GM12878 (cell line): ENCODE results near the gene PLEKHM2. TPM values are rescaled to one million over a fixed set of nuclear protein-coding genes. Genes with fewer than 3 reads are reported as not detected.

ENCODE experiments used
- BHLHE40 ChIP-seq, 2 experiments: fragments of 450-650 bp in 1 of 2; IDR thresholded peaks; 2 replicates each; pipeline ENCODE4 v1.6.1; 2011 to 2017; ENCODE audit warnings: low read depth in 2 of 2, borderline replicate concordance in 1 of 2, improper control_type of control experiment in 1 of 2, low read length in 1 of 2, mild to moderate bottlenecking in 1 of 2
- CHD4 ChIP-seq: fragments of 200-600 bp; sonication (generic); IDR thresholded peaks from 2 replicates; pipeline ENCODE4 v1.6.1; 2016; ENCODE audit warnings: mild to moderate bottlenecking
- IKZF2 ChIP-seq, 2 experiments: fragments of 450-650 bp; IDR thresholded peaks; 2 replicates each; pipeline ENCODE4 v1.6.1; 2017; ENCODE audit warnings: mild to moderate bottlenecking in 2 of 2, moderate library complexity in 2 of 2
- KAT2A ChIP-seq: conservative IDR thresholded peaks from 2 replicates; pipeline ENCODE4 v1.6.1; 2011; ENCODE audit warnings: low read depth, low read length; ENCODE audit not compliant: control insufficient read depth
- LARP7 ChIP-seq: fragments of 450-650 bp; IDR thresholded peaks from 2 replicates; pipeline ENCODE4 v1.6.1; 2017; ENCODE audit warnings: mild to moderate bottlenecking
- PAX8 ChIP-seq: fragments of 450-650 bp; IDR thresholded peaks from 2 replicates; pipeline ENCODE4 v1.6.1; 2017; ENCODE audit warnings: mild to moderate bottlenecking, moderate library complexity
- RBBP5 ChIP-seq: fragments of 200-600 bp; sonication (generic); conservative IDR thresholded peaks from 2 replicates; pipeline ENCODE4 v1.6.1; 2016
- SIX5 ChIP-seq: IDR thresholded peaks from 2 replicates; pipeline ENCODE4 v1.6.1; 2011; ENCODE audit warnings: mild to moderate bottlenecking, low read depth, low read length, moderate library complexity; ENCODE audit not compliant: severe bottlenecking
- SMARCA5 ChIP-seq: fragments of 450-650 bp; IDR thresholded peaks from 2 replicates; pipeline ENCODE4 v1.6.1; 2017; ENCODE audit warnings: mild to moderate bottlenecking
- SREBF2 ChIP-seq: IDR thresholded peaks from 2 replicates; pipeline ENCODE4 v1.6.1; 2012; ENCODE audit warnings: mild to moderate bottlenecking, low read length
- STAT1 ChIP-seq: fragments of 450-650 bp; conservative IDR thresholded peaks from 2 replicates; pipeline ENCODE4 v1.6.1; 2014; ENCODE audit warnings: antibody characterized with exemption, mild to moderate bottlenecking
- TBL1XR1 ChIP-seq: IDR thresholded peaks from 2 replicates; pipeline ENCODE4 v1.6.1; 2012; ENCODE audit warnings: low read depth, low read length, improper control_type of control experiment
- TCF7 ChIP-seq: IDR thresholded peaks from 2 replicates; pipeline ENCODE4 v1.6.1; 2014; ENCODE audit warnings: antibody characterized with exemption, borderline replicate concordance
- ZNF24 ChIP-seq: fragments of 450-650 bp; IDR thresholded peaks from 2 replicates; pipeline ENCODE4 v1.6.1; 2017; ENCODE audit warnings: antibody characterized with exemption, mild to moderate bottlenecking
- polyA plus RNA-seq, 11 experiments: library from polyadenylated mRNA; depleted of rRNA in 4 of 11; unstranded in 6 of 11; stranded (reverse) in 5 of 11; fragments of >200 nt; fragmentation: Nextera tagmentation in 4 of 11; fragmentation: Illumina TruSeq in 1 of 11; extraction: Ambion mirVana in 4 of 11; extraction: Trizol in 1 of 11; gene quantifications; 1 replicate in 1 of 11; 2 replicates in 10 of 11; pipeline versions ENCODE4 v1.2.1 to v1.2.3, GENCODE V29; 2011 to 2016; ENCODE audit warnings: inconsistent platforms in 2 of 11, missing spikeins in 2 of 11, low read depth in 1 of 11
- total RNA-seq, 4 experiments: library from RNA; depleted of rRNA in 3 of 4; stranded (reverse); fragments of >200 nt in 3 of 4; fragmentation: Illumina TruSeq in 1 of 4; extraction: Trizol in 1 of 4; gene quantifications; 2 replicates each; pipeline versions ENCODE4 v1.2.1 to v1.2.3, GENCODE V29; 2013 to 2021
- TF ChIP-seq, protein P1 (sequence below): fragments of 450-650 bp; conservative IDR thresholded peaks from 2 replicates; pipeline ENCODE4 v1.6.1; 2017; ENCODE audit warnings: mild to moderate bottlenecking, moderate library complexity
- TF ChIP-seq, protein P2 (sequence below): IDR thresholded peaks from 2 replicates; pipeline ENCODE4 v1.6.1; 2012; ENCODE audit warnings: low read depth, low read length, improper control_type of control experiment
- TF ChIP-seq, protein P3 (sequence below): fragments of 450-650 bp; IDR thresholded peaks from 2 replicates; pipeline ENCODE4 v1.6.1; 2017; ENCODE audit warnings: mild to moderate bottlenecking, moderate library complexity
- TF ChIP-seq, protein P4 (sequence below): IDR thresholded peaks from 2 replicates; pipeline ENCODE4 v1.6.1; 2011; ENCODE audit warnings: mild to moderate bottlenecking, low read depth, low read length, moderate library complexity; ENCODE audit not compliant: insufficient replicate concordance
- TF ChIP-seq, protein P5 (sequence below): fragments of 450-650 bp; IDR thresholded peaks from 2 replicates; pipeline ENCODE4 v1.6.1; 2018; ENCODE audit warnings: mild to moderate bottlenecking, low read depth, moderate library complexity; ENCODE audit not compliant: partially characterized antibody

Gene PLEKHM2
- total and polyA plus RNA-seq, 10 of the 15 experiments (the other 5 are each of a cell fraction or from before 2014, with no cell fraction given): 0.37 to 55.2 (median 19.3) TPM

DNA sequence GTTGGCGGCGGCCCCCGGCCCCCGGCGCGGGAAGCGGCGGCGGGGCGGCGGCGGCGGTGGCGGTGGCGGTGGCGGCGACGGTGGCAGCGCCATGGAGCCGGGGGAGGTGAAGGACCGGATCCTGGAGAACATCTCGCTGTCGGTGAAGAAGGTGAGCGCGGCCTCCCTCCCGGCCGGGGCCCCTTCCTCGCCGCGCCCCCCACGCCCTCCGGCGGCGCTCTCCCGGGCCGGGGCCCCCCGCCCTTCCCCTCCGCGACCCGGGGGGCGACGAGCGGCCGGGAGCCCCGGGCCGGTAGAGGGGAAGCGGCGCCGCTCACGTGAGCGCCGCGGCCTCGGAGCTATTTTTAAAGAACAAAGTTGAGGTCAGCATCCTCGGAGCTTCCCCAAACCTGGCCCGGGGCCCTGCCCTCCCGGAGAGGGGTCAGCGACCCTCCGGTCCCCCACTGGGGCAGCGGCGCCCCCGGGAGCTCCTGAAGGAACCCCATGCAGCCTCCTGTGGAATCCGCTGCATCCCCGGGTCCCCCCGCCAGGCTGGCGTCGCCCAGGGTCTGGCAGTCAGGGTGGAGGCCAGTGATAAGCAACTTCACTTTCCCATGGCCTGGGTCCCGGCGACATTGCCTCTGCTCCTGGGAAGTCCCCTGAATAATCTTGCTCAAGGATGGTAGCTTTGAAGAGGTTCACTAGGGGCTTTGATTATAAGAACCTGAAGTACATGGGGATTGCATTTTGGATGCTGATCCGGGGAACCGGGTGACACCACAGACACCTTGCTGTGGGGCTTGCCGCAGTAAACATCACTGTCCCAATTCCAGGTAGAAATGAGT lies 560 bp downstream of the PLEKHM2 start (continued):
- TF ChIP-seq, protein P1, sequence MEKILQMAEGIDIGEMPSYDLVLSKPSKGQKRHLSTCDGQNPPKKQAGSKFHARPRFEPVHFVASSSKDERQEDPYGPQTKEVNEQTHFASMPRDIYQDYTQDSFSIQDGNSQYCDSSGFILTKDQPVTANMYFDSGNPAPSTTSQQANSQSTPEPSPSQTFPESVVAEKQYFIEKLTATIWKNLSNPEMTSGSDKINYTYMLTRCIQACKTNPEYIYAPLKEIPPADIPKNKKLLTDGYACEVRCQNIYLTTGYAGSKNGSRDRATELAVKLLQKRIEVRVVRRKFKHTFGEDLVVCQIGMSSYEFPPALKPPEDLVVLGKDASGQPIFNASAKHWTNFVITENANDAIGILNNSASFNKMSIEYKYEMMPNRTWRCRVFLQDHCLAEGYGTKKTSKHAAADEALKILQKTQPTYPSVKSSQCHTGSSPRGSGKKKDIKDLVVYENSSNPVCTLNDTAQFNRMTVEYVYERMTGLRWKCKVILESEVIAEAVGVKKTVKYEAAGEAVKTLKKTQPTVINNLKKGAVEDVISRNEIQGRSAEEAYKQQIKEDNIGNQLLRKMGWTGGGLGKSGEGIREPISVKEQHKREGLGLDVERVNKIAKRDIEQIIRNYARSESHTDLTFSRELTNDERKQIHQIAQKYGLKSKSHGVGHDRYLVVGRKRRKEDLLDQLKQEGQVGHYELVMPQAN: 0 out of 2 replicates have a peak, but pooled peaks have one; percentile 25
- no peak for TF ChIP-seq TCF7
- TF ChIP-seq LARP7: peak; percentile 67; the same call in 1 of the 2 replicates
- no peak for TF ChIP-seq SREBF2
- TF ChIP-seq, protein P2, sequence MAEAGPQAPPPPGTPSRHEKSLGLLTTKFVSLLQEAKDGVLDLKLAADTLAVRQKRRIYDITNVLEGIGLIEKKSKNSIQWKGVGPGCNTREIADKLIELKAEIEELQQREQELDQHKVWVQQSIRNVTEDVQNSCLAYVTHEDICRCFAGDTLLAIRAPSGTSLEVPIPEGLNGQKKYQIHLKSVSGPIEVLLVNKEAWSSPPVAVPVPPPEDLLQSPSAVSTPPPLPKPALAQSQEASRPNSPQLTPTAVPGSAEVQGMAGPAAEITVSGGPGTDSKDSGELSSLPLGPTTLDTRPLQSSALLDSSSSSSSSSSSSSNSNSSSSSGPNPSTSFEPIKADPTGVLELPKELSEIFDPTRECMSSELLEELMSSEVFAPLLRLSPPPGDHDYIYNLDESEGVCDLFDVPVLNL: no peak
- no peak for TF ChIP-seq SIX5
- TF ChIP-seq, protein P3, sequence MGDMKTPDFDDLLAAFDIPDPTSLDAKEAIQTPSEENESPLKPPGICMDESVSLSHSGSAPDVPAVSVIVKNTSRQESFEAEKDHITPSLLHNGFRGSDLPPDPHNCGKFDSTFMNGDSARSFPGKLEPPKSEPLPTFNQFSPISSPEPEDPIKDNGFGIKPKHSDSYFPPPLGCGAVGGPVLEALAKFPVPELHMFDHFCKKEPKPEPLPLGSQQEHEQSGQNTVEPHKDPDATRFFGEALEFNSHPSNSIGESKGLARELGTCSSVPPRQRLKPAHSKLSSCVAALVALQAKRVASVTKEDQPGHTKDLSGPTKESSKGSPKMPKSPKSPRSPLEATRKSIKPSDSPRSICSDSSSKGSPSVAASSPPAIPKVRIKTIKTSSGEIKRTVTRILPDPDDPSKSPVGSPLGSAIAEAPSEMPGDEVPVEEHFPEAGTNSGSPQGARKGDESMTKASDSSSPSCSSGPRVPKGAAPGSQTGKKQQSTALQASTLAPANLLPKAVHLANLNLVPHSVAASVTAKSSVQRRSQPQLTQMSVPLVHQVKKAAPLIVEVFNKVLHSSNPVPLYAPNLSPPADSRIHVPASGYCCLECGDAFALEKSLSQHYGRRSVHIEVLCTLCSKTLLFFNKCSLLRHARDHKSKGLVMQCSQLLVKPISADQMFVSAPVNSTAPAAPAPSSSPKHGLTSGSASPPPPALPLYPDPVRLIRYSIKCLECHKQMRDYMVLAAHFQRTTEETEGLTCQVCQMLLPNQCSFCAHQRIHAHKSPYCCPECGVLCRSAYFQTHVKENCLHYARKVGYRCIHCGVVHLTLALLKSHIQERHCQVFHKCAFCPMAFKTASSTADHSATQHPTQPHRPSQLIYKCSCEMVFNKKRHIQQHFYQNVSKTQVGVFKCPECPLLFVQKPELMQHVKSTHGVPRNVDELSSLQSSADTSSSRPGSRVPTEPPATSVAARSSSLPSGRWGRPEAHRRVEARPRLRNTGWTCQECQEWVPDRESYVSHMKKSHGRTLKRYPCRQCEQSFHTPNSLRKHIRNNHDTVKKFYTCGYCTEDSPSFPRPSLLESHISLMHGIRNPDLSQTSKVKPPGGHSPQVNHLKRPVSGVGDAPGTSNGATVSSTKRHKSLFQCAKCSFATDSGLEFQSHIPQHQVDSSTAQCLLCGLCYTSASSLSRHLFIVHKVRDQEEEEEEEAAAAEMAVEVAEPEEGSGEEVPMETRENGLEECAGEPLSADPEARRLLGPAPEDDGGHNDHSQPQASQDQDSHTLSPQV: no peak
- no peak for TF ChIP-seq CHD4
- no peak for TF ChIP-seq STAT1
- TF ChIP-seq IKZF2 (IDR thresholded peaks at IDR 0.05): 0 out of 4 replicates have a peak, but pooled peaks have one; percentile 21 to 28
- no peak for TF ChIP-seq TBL1XR1
- peak; percentile 89 to 95 for TF ChIP-seq BHLHE40 (IDR thresholded peaks at IDR 0.05; ENCODE audit: borderline replicate concordance in 1 of 2, low read depth in 2 of 2, low read length in 1 of 2)
- no peak for TF ChIP-seq PAX8
- TF ChIP-seq, protein P4, sequence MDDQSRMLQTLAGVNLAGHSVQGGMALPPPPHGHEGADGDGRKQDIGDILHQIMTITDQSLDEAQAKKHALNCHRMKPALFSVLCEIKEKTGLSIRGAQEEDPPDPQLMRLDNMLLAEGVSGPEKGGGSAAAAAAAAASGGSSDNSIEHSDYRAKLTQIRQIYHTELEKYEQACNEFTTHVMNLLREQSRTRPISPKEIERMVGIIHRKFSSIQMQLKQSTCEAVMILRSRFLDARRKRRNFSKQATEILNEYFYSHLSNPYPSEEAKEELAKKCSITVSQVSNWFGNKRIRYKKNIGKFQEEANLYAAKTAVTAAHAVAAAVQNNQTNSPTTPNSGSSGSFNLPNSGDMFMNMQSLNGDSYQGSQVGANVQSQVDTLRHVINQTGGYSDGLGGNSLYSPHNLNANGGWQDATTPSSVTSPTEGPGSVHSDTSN: no peak
- no peak for TF ChIP-seq KAT2A
- no peak for TF ChIP-seq ZNF24
- TF ChIP-seq, protein P5, sequence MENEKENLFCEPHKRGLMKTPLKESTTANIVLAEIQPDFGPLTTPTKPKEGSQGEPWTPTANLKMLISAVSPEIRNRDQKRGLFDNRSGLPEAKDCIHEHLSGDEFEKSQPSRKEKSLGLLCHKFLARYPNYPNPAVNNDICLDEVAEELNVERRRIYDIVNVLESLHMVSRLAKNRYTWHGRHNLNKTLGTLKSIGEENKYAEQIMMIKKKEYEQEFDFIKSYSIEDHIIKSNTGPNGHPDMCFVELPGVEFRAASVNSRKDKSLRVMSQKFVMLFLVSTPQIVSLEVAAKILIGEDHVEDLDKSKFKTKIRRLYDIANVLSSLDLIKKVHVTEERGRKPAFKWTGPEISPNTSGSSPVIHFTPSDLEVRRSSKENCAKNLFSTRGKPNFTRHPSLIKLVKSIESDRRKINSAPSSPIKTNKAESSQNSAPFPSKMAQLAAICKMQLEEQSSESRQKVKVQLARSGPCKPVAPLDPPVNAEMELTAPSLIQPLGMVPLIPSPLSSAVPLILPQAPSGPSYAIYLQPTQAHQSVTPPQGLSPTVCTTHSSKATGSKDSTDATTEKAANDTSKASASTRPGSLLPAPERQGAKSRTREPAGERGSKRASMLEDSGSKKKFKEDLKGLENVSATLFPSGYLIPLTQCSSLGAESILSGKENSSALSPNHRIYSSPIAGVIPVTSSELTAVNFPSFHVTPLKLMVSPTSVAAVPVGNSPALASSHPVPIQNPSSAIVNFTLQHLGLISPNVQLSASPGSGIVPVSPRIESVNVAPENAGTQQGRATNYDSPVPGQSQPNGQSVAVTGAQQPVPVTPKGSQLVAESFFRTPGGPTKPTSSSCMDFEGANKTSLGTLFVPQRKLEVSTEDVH: no peak
- TF ChIP-seq RBBP5: no peak
- no peak for TF ChIP-seq SMARCA5
